ENCODE results near the gene CABP1.
"Not testable (repeated sequence)": the region's sequence is repeated elsewhere in the genome, so short reads cannot be mapped to it uniquely, and the experiment has no call there.

The CABP1 gene

GRCh38 chr12:120661432-120661831 lies 21.0 kb downstream of the CABP1 start:
- no peak overlapping the region for H3K4me3 ChIP-seq (ENCODE audit: low read depth, low read length)
- TF ChIP-seq CTCF (IDR thresholded peaks at IDR 0.05; ENCODE audit: borderline replicate concordance, insufficient read depth, low read depth, low read length) = no peak

- no peak overlapping the region for H3K4me3 ChIP-seq (ENCODE audit: low read depth, low read length)
- TF ChIP-seq CTCF (IDR thresholded peaks at IDR 0.05; ENCODE audit: borderline replicate concordance, insufficient read depth, low read depth, low read length) = no peak
Measured at GRCh38 chr12:120662879-120663278, 22.5 kb downstream of the CABP1 start.

- H3K4me3 ChIP-seq (ENCODE audit: low read depth, low read length) = no peak overlapping the region
- no peak for TF ChIP-seq CTCF (IDR thresholded peaks at IDR 0.05; ENCODE audit: borderline replicate concordance, insufficient read depth, low read depth, low read length)
Measured at GRCh38 chr12:120663741-120664140, 23.3 kb downstream of the CABP1 start.

GRCh38 chr12:120666571-120667390 lies 26.4 kb downstream of the CABP1 start:
- TF ChIP-seq CTCF (IDR thresholded peaks at IDR 0.05; ENCODE audit: borderline replicate concordance, insufficient read depth, low read depth, low read length) = no peak
- no peak overlapping the region for H3K4me3 ChIP-seq (ENCODE audit: low read depth, low read length)

- no peak for TF ChIP-seq CTCF (IDR thresholded peaks at IDR 0.05; ENCODE audit: borderline replicate concordance, insufficient read depth, low read depth, low read length)
- no peak overlapping the region for H3K4me3 ChIP-seq (ENCODE audit: low read depth, low read length)
Measured at GRCh38 chr12:120668091-120668867, 27.9 kb downstream of the CABP1 start.

GRCh38 chr12:120668868-120669840 lies 28.7 kb downstream of the CABP1 start:
- peak overlapping the region; percentile 11 for H3K4me3 ChIP-seq (ENCODE audit: low read depth, low read length)
- no peak for TF ChIP-seq CTCF (IDR thresholded peaks at IDR 0.05; ENCODE audit: borderline replicate concordance, insufficient read depth, low read depth, low read length)

- not testable (repeated sequence) for H3K4me3 ChIP-seq (ENCODE audit: low read depth, low read length)
Measured at GRCh38 chr12:120670237-120670636, 29.8 kb downstream of the CABP1 start.

Data from GM12875 (cell line).